ENCODE measurements around the gene KIRREL3.

KIRREL3 gene

DNA sequence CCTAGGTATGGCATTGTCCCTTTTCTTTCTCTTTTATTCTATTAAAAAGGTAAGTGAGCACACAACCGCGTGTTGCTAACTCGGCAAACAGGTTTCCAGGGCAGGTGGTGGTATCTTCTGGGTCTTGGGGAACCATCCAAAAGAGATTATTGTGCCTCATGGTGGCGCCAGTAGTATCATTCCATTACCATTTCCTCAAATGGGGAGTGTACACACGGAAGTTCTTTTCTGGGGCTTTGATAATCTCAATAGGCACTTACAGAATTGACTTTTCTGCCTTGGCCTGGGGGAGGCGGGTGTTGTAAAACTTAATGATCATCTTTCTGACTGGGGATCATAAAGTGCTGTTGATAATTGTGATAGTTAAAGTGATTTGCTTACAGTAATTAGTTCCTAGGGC is 234.1 kb downstream of the KIRREL3 start:
- DNase-seq = no peak

GRCh38 chr11:126765196-126765595 is 235.4 kb downstream of the KIRREL3 start:
- no peak for DNase-seq

GRCh38 chr11:126764231-126764630 is 236.3 kb downstream of the KIRREL3 start:
- DNase-seq = no peak

GRCh38 chr11:126756855-126757254 is 243.7 kb downstream of the KIRREL3 start:
- DNase-seq = no peak

- DNase-seq = no peak
Observed at GRCh38 chr11:126756421-126756820, 244.1 kb downstream of the KIRREL3 start.

GRCh38 chr11:126755526-126755925 is 245.0 kb downstream of the KIRREL3 start:
- no peak for DNase-seq

DNA sequence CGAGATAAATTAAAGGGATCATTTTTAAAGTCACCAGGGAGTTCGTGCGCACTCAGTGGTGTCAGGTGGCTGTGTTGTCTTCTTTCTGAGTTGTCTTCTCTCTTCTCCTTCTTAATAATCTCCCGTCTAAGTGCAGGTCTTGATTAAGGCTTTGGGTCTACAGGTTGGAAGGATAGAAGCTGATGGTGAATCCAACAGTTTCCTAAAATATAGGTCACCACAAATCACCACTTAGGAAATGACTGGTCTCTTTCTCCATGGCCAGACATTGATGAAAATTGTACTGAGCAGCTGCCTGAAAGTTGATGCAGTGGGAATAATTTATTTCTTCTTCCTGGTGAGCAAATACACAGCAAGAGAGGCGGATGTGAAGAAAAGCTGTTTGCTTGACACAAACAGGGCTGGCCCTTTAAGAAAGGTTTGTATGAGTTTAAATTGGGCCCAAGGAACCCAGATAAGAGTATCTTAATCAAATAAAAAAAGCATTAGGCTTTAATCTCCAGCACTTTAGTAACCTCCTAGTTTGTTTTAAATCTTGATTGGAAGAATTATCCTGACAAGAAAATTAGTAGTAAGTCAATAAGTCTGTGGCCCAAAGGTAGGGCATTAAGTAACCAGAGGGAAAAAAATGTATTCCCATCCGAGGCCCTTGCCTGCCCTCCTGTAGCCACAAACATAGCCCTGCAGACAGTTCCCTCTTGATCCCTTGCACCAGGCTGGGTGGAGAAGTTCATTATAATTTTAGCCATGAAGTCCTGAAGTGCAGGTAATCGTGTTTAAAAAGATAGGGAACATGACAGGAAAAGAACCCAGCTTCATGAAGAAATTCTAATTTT is 245.8 kb downstream of the KIRREL3 start:
- DNase-seq = no peak

DNA sequence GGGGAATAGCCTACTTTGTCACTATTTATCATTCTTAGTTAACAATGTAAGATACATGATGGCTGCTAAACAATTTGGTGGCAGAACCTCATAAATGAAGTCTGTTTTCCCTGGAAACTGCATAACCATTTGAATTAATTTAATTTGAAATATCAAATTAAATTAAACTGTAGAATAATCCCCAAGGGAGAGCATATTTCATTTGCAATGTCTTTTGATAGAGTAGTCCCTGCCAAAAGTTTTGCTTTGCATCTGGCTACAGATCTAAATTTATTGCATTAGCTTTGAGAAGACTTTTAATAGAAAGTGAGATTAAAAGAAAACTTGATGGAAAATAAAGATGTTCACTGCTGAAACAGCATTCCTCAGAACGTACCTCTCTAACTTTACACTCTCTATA is 246.6 kb downstream of the KIRREL3 start:
- DNase-seq = no peak

GRCh38 chr11:126751242-126751641 is 249.3 kb downstream of the KIRREL3 start:
- DNase-seq = no peak

DNA sequence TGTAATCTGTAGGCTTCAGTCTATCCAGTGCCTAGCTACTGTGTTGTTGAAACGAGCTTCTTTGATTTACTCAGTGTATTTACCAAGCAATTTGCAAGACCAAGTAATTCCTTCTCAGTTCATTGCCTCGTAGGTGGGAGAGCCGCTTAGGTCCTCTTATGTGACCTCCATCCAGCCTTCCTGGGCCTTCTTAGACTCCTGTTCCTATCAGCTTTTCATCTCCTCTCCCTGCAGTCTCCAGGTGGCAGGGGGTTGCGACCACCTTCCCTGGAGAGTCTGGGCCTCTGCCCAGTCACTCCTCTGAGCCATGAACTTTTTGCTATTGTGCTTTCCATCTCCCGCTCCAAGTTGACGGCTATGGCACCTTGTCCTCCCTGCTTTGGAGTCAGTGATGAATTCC is 251.8 kb downstream of the KIRREL3 start:
- DNase-seq = no peak

- DNase-seq = peak; percentile 19 to 57
Observed at GRCh38 chr11:126748100-126748791, 252.3 kb downstream of the KIRREL3 start.

GRCh38 chr11:126747315-126747714 is 253.3 kb downstream of the KIRREL3 start:
- DNase-seq = no peak

GRCh38 chr11:126746443-126746842 is 254.1 kb downstream of the KIRREL3 start:
- no peak for DNase-seq

GRCh38 chr11:126744699-126745098 is 255.9 kb downstream of the KIRREL3 start:
- DNase-seq = no peak

DNA sequence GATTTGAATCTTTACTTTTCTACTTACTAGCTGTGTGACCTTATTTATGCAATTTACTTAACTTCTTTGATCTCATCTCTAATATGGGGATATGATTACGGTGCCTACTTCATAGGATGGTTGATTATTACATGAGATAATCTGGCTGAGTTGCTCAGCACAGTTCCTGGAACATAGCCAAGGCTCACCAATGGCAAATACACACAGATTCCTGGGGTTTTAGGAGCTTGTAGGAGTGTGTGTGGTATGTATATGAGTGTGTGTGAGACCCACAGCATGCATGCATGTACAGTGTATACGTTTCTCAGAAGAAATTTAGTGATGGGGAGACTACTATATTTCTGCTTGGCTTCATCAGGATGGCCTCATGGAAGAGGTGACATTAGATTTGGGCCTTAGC is 256.9 kb downstream of the KIRREL3 start:
- no peak for DNase-seq

GRCh38 chr11:126742582-126742981 is 258.0 kb downstream of the KIRREL3 start:
- DNase-seq = no peak

GRCh38 chr11:126740846-126741245 is 259.7 kb downstream of the KIRREL3 start:
- no peak for DNase-seq

GRCh38 chr11:126739499-126740145 is 260.9 kb downstream of the KIRREL3 start:
- no peak for DNase-seq

DNA sequence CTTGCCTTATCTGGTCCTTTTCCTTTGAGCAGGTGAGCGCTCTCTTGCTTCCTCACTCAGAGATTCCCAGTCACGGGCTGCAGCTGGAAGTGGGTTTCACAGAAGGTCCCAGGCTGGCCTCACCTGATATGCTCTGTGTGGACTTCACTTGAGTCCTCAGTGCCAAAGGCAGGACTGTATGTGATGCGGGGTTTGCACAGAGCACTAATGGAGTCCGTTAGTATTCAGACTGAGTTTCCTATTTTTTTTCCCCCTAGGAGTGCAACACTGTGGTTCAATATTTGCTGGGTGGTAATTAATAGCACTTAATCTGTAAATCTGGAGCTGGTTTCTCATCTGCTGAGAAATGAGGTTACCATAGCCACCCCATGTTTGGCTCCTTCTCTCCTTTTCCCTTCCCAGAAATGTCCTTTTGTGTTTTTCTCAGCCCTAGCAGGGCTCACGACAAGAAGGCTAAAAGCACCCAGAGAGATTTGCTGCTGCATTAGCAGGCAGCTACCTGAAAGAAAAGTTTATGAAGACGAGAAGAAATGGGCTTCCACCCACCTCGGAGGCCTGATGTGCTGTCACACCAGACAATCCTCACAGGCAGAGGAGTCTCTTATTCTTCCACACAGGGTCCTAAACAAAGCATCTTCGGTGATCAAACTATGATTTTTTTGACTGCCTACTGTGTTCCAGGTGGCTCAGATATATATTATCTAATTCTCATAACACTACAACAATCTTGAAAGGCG is 262.1 kb downstream of the KIRREL3 start:
- no peak for DNase-seq

GRCh38 chr11:126736682-126737572 is 263.6 kb downstream of the KIRREL3 start:
- no peak for DNase-seq

DNA sequence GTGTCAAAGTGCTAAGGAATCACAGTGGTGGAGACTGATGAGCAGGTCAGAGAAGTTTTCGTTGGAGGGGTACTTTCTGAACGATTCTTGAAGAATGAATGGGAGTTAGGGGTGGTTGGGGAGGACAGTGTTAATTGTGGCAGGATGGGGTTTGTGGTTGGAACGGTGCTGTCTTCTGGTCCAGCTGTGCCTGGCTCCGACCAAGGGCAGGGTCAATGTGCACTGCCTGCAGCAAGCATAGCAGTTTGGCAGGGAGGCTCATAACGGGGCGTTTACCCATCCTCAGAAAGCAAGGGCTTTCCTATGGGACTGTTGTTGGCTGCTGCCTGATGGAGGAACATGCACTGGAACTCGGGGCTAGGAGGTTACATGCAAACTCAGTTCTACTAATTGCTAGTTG is 265.8 kb downstream of the KIRREL3 start:
- DNase-seq = no peak

- DNase-seq = no peak
Observed at GRCh38 chr11:126733685-126734084, 266.9 kb downstream of the KIRREL3 start.
